Ramos (cell line): ENCODE measurements around the gene CCDC86.
"Not testable (repeated sequence)": the region's sequence is repeated elsewhere in the genome, so short reads cannot be mapped to it uniquely, and the experiment has no call there.

Experiments used
- in situ Hi-C: fragments of 300-500 bp; cut with MboI; formaldehyde crosslinking; loops from one replicate; pipeline ENCODE4 v1.14.3; 2022; ENCODE audit warnings: low sequenced_read_pairs; ENCODE audit not compliant: unreplicated experiment

The CCDC86 gene

GRCh38 chr11:60841797-60842667 lies at the start of gene CCDC86:
TSS of gene CCDC86 (plus strand) at chr11:60842113. CDS start at chr11:60842125, 12 bp downstream.
- in situ Hi-C loops: no loop called here

GRCh38 chr11:60792521-60792920 lies 49.4 kb upstream of the CCDC86 start:
- in situ Hi-C loops: no loop called here

- in situ Hi-C loops: no loop called here
Measured at GRCh38 chr11:60795291-60795690, 46.6 kb upstream of the CCDC86 start.

- in situ Hi-C loops: no loop called here
Measured at GRCh38 chr11:60797846-60798630, 43.9 kb upstream of the CCDC86 start.

- in situ Hi-C loops: no loop called here
Measured at GRCh38 chr11:60798631-60799030, 43.3 kb upstream of the CCDC86 start.

GRCh38 chr11:60801194-60801593 lies 40.7 kb upstream of the CCDC86 start:
- in situ Hi-C loops: no loop called here

- in situ Hi-C loops: no loop called here
Measured at GRCh38 chr11:60803273-60803936, 38.5 kb upstream of the CCDC86 start.

GRCh38 chr11:60809249-60809648 lies 32.7 kb upstream of the CCDC86 start:
- in situ Hi-C loops: no loop called here

- in situ Hi-C loops: no loop called here
Measured at GRCh38 chr11:60809691-60810090, 32.2 kb upstream of the CCDC86 start.

- in situ Hi-C loops: no loop called here
Measured at GRCh38 chr11:60810151-60810550, 31.8 kb upstream of the CCDC86 start.

GRCh38 chr11:60810569-60810968 lies 31.3 kb upstream of the CCDC86 start:
- in situ Hi-C loops: no loop called here

- in situ Hi-C loops: no loop called here
Measured at GRCh38 chr11:60813324-60813723, 28.6 kb upstream of the CCDC86 start.

- in situ Hi-C loops: no loop called here
Measured at GRCh38 chr11:60814112-60814511, 27.8 kb upstream of the CCDC86 start.

GRCh38 chr11:60816590-60817157 lies 25.2 kb upstream of the CCDC86 start:
- in situ Hi-C loops: no loop called here

GRCh38 chr11:60818057-60818456 lies 23.9 kb upstream of the CCDC86 start:
- in situ Hi-C loops: no loop called here

GRCh38 chr11:60821827-60822599 lies 19.9 kb upstream of the CCDC86 start:
- in situ Hi-C loops: no loop called here

- in situ Hi-C loops: not testable (repeated sequence)
Measured at GRCh38 chr11:60823745-60824306, 18.1 kb upstream of the CCDC86 start.

GRCh38 chr11:60825118-60825517 lies 16.8 kb upstream of the CCDC86 start:
- in situ Hi-C loops: loop anchor here (5.0 kb wide), 1 partner anchor 302 kb away; no protein-coding TSS in a partner anchor

- in situ Hi-C loops: loop anchor here (5.0 kb wide), 1 partner anchor 302 kb away; no protein-coding TSS in a partner anchor
Measured at GRCh38 chr11:60825790-60826189, 16.1 kb upstream of the CCDC86 start.
